GM18526 (cell line): Measurements from ENCODE around the gene IRS1.

Source experiments
- POLR2A ChIP-seq: IDR thresholded peaks from 3 replicates; pipeline ENCODE4 v1.6.1; 2011; ENCODE audit not compliant: insufficient read length; ENCODE audit errors: extremely low read depth

Gene IRS1

DNA sequence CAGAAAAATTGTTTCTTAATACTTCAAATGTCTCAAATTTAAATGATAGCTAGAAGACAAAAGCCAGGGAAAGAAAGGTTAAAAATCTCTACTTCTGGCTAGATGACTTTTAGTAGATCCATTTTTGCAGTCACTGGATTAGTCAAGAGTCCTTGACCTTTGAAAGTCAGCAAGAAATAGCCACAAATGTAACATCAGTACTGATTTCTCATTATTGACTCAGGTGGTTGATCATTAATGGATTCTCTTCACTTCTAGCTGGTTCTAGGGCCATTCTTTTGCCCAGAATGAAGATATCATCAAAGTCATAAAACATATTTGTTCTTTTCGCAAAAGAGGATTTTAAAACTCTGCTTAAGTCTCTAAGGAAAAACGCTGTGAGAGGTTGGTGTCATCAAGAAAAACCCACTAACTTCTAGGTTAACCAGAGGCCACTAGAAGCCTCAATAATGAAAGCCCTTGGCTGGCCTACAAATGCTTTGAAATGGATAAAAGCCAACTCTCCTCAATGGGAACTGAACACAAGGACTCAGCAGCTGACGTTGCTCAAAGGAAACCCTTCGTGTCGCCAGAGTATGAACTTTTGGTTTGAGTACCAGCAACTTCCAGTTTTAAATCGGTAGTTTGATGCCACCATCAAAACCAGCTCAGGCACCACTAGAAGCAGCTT is 66.3 kb downstream of the IRS1 start:
- no peak for TF ChIP-seq POLR2A

DNA sequence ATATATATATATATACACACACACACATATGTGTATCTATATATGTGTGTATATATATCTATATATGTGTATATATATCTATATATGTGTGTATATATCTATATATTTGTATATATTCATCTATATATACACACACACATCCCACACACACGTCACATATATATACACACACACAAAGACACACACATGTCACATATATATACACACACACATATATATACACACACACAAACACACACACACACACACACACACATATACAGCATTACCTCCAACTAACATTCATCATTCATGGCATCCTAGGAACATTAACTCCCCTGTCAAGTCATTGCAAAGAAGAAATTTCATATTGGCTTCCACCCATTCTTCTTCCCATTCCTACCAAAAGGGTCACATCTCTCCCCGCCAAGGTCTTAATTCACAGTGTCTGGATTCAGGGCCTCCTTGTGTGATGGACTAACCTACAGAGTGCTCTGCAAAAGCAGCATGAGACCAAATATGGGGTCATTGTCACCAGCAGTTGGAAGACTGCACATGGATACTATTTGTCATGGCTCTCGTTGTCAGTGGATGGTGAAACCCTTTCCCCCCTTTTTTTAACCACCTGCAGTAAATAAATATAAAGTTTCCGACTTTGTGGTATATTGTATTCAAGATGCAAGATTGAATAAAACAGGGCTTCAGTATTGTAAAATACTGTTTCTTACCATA is 67.0 kb downstream of the IRS1 start:
- TF ChIP-seq POLR2A = no peak

DNA sequence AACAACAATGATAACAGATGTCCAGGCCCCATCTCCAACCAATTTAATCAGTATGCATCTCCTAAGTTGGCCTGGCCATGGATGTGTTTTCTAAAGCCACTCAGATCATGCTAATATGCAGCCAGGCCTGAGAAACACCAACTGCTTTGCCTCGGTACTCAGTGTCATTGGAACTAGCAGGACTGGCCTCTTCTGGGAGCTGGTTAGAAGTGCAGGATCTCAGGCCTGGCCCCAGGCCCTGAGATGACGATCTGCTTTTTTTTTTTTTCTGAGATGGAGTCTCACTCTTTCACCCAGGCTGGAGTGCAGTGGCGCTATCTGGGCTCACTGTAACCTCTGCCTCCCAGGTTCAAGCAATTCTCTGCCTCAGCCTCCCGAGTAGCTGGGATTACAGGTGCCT is 69.1 kb downstream of the IRS1 start:
- TF ChIP-seq POLR2A = no peak

DNA sequence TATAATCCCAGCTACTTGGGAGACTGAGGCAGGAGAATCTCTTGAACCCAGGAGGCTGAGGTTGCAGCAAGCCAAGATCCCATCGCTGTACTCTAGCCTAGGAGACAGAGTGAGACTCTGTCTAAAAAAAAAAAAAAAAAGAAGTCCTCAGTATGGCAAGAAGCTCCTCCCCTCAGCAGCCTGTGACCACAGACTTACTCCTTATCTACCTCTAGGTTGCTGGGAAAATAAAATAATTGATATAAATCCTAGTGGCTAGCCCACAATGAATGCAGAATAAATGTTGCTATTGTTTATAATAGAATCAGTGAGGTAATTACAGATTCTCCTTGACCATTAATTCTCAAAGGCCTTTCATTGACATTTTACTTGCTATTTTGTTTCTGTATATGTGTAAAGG is 70.6 kb downstream of the IRS1 start:
- TF ChIP-seq POLR2A = no peak

DNA sequence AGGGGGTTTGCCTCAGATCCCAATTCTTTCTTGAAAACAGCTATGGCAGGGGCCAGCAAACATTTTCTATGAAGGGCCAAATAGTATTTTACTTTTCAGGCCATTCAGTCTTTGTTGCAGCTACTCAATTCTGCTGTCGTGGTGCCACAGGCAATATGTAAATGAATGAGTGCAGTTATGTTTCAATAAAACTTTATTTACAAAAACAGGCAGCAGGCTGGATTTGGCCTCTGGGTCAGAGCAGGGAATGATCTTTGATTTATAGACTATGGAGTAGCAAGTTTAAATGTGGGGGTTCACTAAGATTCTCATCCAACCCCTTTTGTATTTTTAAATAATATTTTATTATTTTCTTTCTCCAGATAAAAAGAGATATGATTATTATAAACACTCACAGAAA is 72.4 kb downstream of the IRS1 start:
- TF ChIP-seq POLR2A = no peak

DNA sequence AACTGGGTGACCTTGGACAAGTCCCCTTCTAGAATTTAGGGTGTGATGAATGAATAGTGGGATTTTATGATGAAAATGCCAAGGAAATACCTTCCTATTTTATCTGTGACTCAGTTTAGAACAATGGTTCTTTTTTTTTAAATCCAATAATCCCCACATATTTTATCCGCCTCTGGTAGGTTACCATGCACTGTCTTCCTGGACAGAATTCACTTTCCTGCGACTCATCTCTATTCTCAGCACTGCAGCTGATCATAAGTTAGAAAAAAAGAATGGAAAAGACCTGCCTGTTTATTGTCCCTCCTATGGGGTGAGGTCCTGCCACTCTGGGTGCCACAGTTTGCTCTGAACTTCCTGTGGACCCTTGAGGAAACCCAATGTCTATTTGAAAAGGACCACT is 73.1 kb downstream of the IRS1 start:
- no peak for TF ChIP-seq POLR2A

DNA sequence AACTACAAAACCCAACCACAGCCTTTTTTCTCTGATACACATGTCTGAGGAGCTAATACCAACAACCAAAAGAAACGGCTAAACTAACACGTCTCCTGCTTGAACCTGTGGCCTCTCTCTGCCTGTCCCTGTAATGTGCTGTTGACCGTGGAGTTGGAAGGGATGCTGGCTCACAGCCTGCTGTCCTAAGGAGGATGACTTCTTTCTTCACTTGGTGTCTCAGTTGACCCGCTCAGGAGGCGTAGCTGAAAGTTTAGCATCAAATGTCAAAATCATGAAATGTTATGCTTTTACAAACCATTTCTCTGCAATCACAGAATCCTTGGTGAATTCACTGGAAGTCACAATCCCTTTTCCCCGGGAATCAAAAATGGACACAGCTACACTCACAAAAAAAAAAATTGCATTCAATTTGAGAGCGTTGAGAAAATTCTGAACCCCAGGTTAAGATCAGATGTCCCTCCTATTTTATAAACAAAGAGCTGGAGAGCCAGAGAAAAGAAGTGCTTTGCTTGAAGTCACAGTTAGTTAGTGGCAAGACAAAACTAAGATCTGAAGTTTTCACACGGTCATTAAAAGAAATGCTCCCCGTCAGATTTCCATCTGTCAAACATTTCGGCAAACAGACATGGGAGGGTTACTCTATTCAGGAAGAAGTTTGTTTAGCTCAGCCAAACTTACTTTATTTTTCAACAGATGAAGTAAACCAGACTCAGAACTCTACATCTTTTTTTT is 74.3 kb downstream of the IRS1 start:
- TF ChIP-seq POLR2A = no peak

DNA sequence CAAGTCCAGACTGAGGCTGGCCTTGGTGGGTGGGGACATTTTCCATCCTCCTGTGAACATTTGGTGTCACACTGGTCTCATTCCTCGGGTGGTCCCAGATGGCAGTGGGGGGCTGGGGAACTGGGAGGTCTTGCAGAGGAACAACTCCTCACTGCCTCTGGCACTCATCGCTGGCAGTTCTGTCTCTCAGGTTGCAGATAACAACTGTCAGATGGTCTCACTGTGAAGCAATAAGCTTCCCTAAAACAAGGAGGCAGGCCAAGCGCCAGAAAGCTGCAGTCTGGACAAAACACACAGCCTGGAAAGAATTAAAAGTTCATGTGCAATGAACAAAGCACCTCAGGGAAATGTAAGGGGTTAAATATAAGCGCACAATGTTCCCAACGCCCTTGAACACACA is 78.1 kb downstream of the IRS1 start:
- TF ChIP-seq POLR2A = no peak

DNA sequence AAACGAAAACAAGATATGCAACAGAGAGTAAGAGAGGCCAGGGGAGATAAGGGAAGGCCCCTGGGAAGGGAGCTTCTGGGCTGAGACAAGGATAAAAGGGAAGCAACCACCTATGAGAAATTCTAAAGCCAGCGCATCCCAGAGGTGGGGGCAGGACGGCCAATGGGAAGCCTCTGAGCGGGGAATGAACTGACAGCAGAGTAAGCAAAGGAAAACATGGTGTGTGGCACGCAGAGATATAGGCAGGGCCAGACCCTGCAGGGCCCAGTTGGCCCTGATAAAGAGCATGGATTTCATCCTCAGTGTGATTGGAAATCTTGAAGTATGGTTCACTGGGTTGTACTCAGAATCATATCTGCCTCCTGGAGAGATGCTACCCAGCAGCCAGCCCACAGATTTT is 78.7 kb downstream of the IRS1 start:
- TF ChIP-seq POLR2A = no peak

DNA sequence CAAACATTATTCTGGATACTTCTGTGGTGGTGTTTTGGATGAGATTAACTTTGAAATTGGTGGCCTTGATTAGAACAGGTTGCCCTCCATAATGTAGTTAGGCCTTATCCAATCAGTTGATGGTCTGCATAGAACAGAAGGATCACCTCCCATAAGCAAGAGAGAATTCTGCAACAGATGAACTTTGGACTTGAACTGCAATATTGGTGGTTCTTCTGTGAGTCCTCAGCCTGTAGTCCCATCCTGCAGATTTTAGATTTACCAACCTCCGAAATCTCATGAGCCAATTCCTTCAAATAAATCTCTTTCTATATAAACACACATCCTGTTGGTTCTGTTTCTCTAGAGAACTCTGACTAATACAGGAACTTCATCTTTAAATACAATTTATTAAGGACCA is 81.9 kb downstream of the IRS1 start:
- TF ChIP-seq POLR2A = no peak

DNA sequence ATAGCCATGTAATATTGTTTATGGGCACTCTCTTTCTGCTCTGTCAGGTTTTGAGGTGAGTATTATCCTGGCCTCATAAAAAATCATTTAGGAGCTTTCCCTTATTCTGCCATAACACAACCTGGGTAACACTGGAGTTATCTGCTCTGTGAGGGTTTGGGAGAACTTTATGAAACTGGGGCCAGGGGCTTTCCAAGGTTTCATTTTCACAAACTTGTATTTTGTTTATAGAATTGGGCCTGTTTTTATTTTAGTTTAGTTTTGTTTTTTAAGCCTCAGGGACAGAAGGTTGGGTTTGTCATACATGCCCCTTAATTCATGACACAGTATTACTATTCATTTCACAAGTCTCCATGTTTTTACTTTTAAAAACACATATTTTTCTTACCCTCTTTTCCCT is 83.5 kb downstream of the IRS1 start:
- no peak for TF ChIP-seq POLR2A

DNA sequence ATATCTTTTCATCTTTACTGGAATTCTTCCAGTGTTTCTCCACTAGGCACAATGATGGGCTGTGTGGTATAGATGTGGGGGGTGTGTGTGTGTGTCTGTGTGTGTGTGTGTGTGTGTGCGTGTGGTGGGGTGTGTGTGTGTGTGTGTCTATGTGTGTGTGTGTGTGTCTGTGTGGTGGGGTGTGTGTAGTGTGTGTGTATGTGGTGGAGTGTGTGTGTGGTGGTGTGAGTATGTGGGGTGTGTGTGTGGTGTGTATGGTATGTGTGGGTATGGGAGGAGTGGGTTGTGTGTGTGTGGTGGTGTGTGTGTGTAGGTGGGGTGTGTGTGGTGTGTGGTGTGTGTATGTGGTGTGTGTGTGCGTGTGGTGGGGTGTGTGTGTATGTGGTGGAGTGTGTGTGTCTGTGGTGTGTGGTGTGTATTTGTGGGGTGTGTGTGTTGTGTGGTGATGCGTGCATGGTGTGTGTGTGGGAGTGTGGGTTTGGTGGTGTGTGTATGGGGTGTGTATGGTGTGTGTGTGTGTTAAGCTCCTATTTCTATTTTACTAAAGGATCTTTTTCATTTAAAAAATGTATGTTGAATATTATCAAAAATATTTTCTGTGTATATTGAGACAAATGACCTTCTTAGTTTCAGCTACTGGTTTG is 84.2 kb downstream of the IRS1 start:
- TF ChIP-seq POLR2A = no peak

DNA sequence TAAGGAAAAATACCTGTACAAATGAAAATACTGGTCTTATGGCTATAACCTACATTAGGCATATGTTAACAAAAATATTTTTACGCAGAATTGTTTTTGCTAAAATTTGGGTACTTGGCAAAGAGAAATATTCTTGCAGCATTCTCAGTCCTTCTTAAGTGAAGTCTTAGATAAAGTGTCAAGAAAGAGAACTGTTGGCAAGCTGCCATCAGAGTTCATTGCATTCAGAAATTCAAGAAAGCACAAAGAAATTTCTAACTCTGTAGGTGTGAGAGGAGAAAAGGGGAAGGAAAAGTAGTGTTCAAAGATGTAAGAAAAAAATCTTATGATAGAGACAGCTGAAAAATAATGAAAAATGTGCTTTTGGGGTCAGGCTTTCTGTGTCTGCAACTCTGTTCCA is 86.7 kb downstream of the IRS1 start:
- no peak for TF ChIP-seq POLR2A

DNA sequence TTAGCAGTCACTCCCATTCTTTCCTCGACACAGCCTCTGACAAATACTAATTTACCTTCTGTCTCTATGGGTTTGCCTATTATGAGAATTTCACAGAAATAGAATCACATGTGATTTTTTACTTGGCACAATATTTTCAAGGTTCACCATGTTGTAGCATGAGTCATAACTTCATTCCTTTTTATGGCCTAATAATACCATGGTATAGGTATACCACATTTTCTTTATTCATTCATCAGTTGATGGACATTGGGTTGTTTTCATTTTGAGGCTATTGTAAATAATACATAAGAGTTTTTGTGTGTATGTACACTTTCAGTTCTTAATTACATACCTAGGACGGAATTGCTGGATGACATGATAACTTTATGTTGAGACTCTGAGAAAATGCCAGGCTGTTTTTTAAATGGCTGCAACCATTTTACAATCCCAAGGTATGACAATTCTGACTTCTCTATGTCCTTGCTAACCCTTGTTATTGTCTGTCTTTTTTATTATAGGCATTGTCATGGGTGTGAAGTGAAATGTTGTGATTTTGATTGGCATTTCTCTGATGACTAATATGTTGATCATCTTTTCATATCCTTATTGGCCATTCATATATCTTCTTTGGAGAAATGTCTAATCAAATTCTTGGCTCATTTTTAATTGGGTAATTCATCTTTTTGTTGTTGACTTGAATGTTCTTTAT is 87.9 kb downstream of the IRS1 start:
- no peak for TF ChIP-seq POLR2A

DNA sequence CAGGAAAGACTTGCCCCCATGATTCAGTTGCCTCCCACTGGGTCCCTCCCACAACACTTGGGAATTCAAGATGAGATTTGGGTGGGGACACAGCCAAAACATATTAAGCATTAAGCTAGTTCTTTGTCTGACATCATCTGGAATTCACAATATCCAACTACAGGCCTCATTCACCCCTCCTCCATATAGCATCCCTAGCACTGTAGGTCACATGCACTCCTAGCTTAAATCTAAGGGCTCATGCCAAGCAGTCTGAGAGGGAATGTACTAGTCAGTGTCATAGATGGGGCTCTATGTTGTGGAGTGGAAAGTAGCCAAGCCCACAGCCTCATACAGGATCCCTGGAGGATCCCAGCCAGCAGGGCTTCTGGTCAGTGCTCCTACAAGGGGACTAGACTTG is 92.1 kb downstream of the IRS1 start:
- TF ChIP-seq POLR2A = no peak
